K562 (cell line): ENCODE results near the gene GNAT2. TPM values are rescaled to one million over a fixed set of nuclear protein-coding genes. Genes with fewer than 3 reads are reported as not detected.

Experiments
- ATAC-seq: fragments of 200-7000 bp; cut with Tn5 transposase; 3 replicates; pipeline ENCODE4 v1.9.1; 2020; ENCODE audit warnings: moderate library complexity
- BruUV-seq: library from RNA; stranded (reverse); fragments of 400-500 nt; replicated peaks from 2 replicates; lab custom pipeline; 2021; lab: Mats Ljungman, UMichigan
- CTCF ChIA-PET: fragments of 300-600 bp; formaldehyde crosslinking; extraction: SDS; loops from one replicate; lab custom pipeline; 2021; ENCODE audit warnings: low intra/inter-chr PET ratio; lab: Yijun Ruan, JAX
- POLR2A ChIA-PET: fragments of 300-600, 350-650 bp; sonication (Branson Sonifier 250); formaldehyde crosslinking; extraction: SDS; loops from one replicate; lab custom pipeline; 2021; ENCODE audit warnings: antibody characterized with exemption, inconsistent platforms; lab: Yijun Ruan, JAX
- DNase-seq, 4 experiments: peaks; one replicate each; pipeline versions ENCODE4 v3.0.0 to v3.0.0-alpha.2; 2011 to 2018; ENCODE audit warnings: low spot score in 3 of 4, mixed read lengths in 3 of 4; ENCODE audit errors: extremely low read depth in 1 of 4
- FAIRE-seq: peaks from 2 replicates; lab custom pipeline; 2011; peaks lifted over from hg19 to GRCh38; lab: Jason Lieb, UNC
- H2AFZ ChIP-seq: 2 replicates; pipeline ENCODE4 v1.6.0; 2011; ENCODE audit warnings: low read depth, low read length, control low read depth, inconsistent platforms
- H3K27ac ChIP-seq: fragments of 200-600 bp; 3 replicates; pipeline ENCODE4 v1.8.0; 2011; ENCODE audit warnings: low read depth, mild to moderate bottlenecking, control low read depth, inconsistent platforms, low read length, moderate library complexity, mixed read lengths; ENCODE audit errors: extremely low read depth
- H3K27me3 ChIP-seq, 2 experiments: fragments of 300-600 bp in 1 of 2; 2 replicates in 1 of 2; 3 replicates in 1 of 2; pipeline versions ENCODE4 v1.6.0 to v1.8.0; 2011; ENCODE audit warnings: inconsistent platforms in 2 of 2, low read length in 2 of 2, mild to moderate bottlenecking in 1 of 2, mixed read lengths in 1 of 2, moderate library complexity in 1 of 2; ENCODE audit not compliant: control insufficient read depth in 2 of 2, insufficient read depth in 2 of 2
- H3K36me3 ChIP-seq: fragments of 300-600 bp; 3 replicates; pipeline ENCODE4 v1.8.0; 2011; ENCODE audit warnings: mild to moderate bottlenecking, low read length, inconsistent platforms; ENCODE audit not compliant: control insufficient read depth, insufficient read depth
- H3K4me1 ChIP-seq, 2 experiments: fragments of 200-600 bp in 1 of 2; replicated peaks in 1 of 2; 2 replicates in 1 of 2; 3 replicates in 1 of 2; pipeline versions ENCODE4 v1.5.1 to v1.8.0; 2011; ENCODE audit warnings: inconsistent platforms in 2 of 2, low read length in 2 of 2, mild to moderate bottlenecking in 1 of 2, mixed read lengths in 1 of 2, moderate library complexity in 1 of 2; ENCODE audit not compliant: control insufficient read depth in 2 of 2, insufficient read depth in 2 of 2
- H3K4me2 ChIP-seq: 2 replicates; pipeline ENCODE4 v1.6.1; 2011; ENCODE audit warnings: low read length, control low read depth, inconsistent platforms, mixed read lengths; ENCODE audit not compliant: insufficient read depth
- H3K4me3 ChIP-seq: fragments of 200-600 bp; sonication (generic), shearing (Covaris generic); 2 replicates; pipeline ENCODE4 v1.5.1; 2016; ENCODE audit warnings: control low read depth, inconsistent platforms
- H3K79me2 ChIP-seq: fragments of 200-600 bp; 3 replicates; pipeline ENCODE4 v1.8.0; 2011; ENCODE audit warnings: low read length, inconsistent platforms; ENCODE audit not compliant: control insufficient read depth, insufficient read depth
- H3K9ac ChIP-seq, 2 experiments: 2 replicates each; pipeline versions ENCODE4 v1.6.0 to v1.6.1; 2011; ENCODE audit warnings: low read depth in 2 of 2, low read length in 2 of 2, control low read depth in 1 of 2, inconsistent platforms in 1 of 2, mild to moderate bottlenecking in 1 of 2, mixed read lengths in 1 of 2; ENCODE audit not compliant: insufficient read depth in 1 of 2
- H3K9me1 ChIP-seq: one replicate; pipeline ENCODE4 v1.6.0; 2011; ENCODE audit warnings: inconsistent platforms, mild to moderate bottlenecking, low read length, moderate library complexity; ENCODE audit not compliant: control insufficient read depth, insufficient read depth
- H3K9me3 ChIP-seq: replicated peaks from 2 replicates; pipeline ENCODE4 v1.5.1; 2011; ENCODE audit warnings: low read depth, low read length, inconsistent platforms; ENCODE audit not compliant: control insufficient read depth, insufficient read depth
- H4K20me1 ChIP-seq: replicated peaks from 2 replicates; pipeline ENCODE4 v1.6.1; 2011; ENCODE audit warnings: low read length, inconsistent platforms, mixed read lengths; ENCODE audit not compliant: control insufficient read depth, insufficient read depth
- KHSRP ChIP-seq: fragments of 450-650 bp; IDR thresholded peaks from 2 replicates; pipeline ENCODE4 v1.6.1; 2017
- MAFK ChIP-seq: IDR thresholded peaks from 2 replicates; pipeline ENCODE4 v1.6.1; 2011; ENCODE audit warnings: low read length, improper control_type of control experiment
- MED1 ChIP-seq: sonication (generic); formaldehyde crosslinking; IDR thresholded peaks from 2 replicates; pipeline ENCODE4 v1.8.1; 2023; ENCODE audit warnings: missing genetic modification reagents, borderline replicate concordance
- NR2C1 ChIP-seq, 2 experiments: fragments of 450-650 bp; IDR thresholded peaks; 2 replicates each; pipeline ENCODE4 v1.6.1; 2017; ENCODE audit warnings: mild to moderate bottlenecking in 2 of 2, antibody characterized with exemption in 1 of 2, inconsistent platforms in 1 of 2, missing compliant biosample characterization in 1 of 2, missing genetic modification characterization in 1 of 2
- PCBP2 ChIP-seq: fragments of 200-400 bp; formaldehyde crosslinking; IDR thresholded peaks from 2 replicates; pipeline ENCODE4 v1.6.1; 2018; ENCODE audit warnings: low read length, low read depth, mild to moderate bottlenecking, moderate library complexity; ENCODE audit not compliant: poor library complexity, severe bottlenecking
- POLR3G ChIP-seq: IDR thresholded peaks from 2 replicates; pipeline ENCODE4 v1.6.1; 2011; ENCODE audit not compliant: insufficient read length, insufficient replicate concordance; ENCODE audit errors: extremely low read depth
- SIRT6 ChIP-seq: IDR thresholded peaks from one replicate; pipeline ENCODE4 v1.6.1; 2012; ENCODE audit warnings: low read depth, mild to moderate bottlenecking, control low read depth, inconsistent platforms, low read length, moderate library complexity
- SMAD3 ChIP-seq: fragments of 450-650 bp; formaldehyde crosslinking; conservative IDR thresholded peaks from 2 replicates; pipeline ENCODE4 v1.4.0; 2020; ENCODE audit warnings: mild to moderate bottlenecking
- SPI1 ChIP-seq: IDR thresholded peaks from 2 replicates; pipeline ENCODE4 v1.6.1; 2011; ENCODE audit warnings: low read depth, low read length, control low read depth, borderline replicate concordance
- SREBF1 ChIP-seq: fragments of 150-350 bp; IDR thresholded peaks from 2 replicates; pipeline ENCODE4 v1.6.1; 2014; ENCODE audit warnings: antibody characterized with exemption, low read depth, low read length, borderline replicate concordance
- ZNF75A ChIP-seq: fragments of 450-650 bp; formaldehyde crosslinking; IDR thresholded peaks from 2 replicates; pipeline ENCODE4 v1.4.0; 2020; ENCODE audit warnings: mild to moderate bottlenecking
- WGBS: fragments of 100-300 bp; shearing (Covaris generic); methylation state at CpG from one replicate; pipeline ENCODE4 v1.1.6; 2016; ENCODE audit warnings: low coverage, mixed read lengths; ENCODE audit not compliant: insufficient coverage; ENCODE audit errors: missing lambda C conversion rate; 5-methylcytosine and 5-hydroxymethylcytosine counted together
- in situ Hi-C: fragments of 300-500 bp; cut with MboI; formaldehyde crosslinking; loops from 4 replicates; pipeline ENCODE4 v1.15.0; 2018; ENCODE audit warnings: inconsistent platforms, mixed read lengths
- intact Hi-C: fragments of 100-400 bp; cut with micrococcal nuclease; formaldehyde crosslinking; loops from 2 replicates; pipeline ENCODE4 v1.14.2; 2022
- polyA plus RNA-seq, 8 experiments: library from polyadenylated mRNA; depleted of rRNA in 4 of 8; stranded (reverse) in 5 of 8; unstranded in 3 of 8; fragments of >200 nt; fragmentation: Nextera tagmentation in 2 of 8; fragmentation: Illumina TruSeq in 1 of 8; extraction: Ambion mirVana in 2 of 8; extraction: Trizol in 1 of 8; gene quantifications; 2 replicates each; pipeline versions ENCODE4 v1.2.1 to v1.2.3, GENCODE V29; 2011 to 2014; ENCODE audit warnings: inconsistent platforms in 1 of 8, missing spikeins in 1 of 8
- total RNA-seq, 7 experiments: library from RNA; depleted of rRNA in 6 of 7; stranded (reverse); fragments of >200 nt in 6 of 7; fragmentation: Illumina TruSeq in 2 of 7; extraction: Trizol in 2 of 7; gene quantifications; 2 replicates each; pipeline versions ENCODE4 v1.2.1 to v1.2.3, GENCODE V29; 2011 to 2021; ENCODE audit warnings: low replicate concordance in 1 of 7
- TF ChIP-seq, protein P1 (sequence below): fragments of 250-450 bp; sonication (Bioruptor Pico); IDR thresholded peaks from 2 replicates; pipeline ENCODE4 v1.4.0; 2020
- TF ChIP-seq, protein P2 (sequence below): sonication (generic); formaldehyde crosslinking; IDR thresholded peaks from 2 replicates; pipeline ENCODE4 v1.9.0; 2022; ENCODE audit warnings: mild to moderate bottlenecking, missing genetic modification reagents

The GNAT2 gene
- total and polyA plus RNA-seq, 9 of the 15 experiments (the other 6 are each of a cell fraction or from before 2014, with no cell fraction given): 0.06 to 0.52 (median 0.24) TPM; not detected in 1

DNA sequence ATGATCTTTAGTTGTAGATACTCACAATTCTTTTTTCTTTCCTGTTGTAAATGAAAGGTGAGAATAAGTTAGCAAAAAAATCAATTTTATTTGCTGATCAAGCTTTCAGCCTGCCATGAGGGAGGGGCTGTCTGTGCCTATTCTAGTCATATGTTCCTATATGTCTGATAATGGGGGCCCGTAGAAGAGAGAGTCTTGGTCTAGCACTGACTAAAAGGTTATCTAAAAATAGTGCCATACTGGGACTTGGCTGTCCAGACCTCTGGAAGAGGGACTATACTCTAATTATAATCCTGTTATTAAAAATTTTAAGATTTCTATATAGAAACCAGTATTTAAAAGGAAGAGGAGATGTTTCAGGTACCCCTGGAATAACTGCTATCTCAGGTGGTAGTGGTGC lies 52.4 kb downstream of the GNAT2 start:
- in situ Hi-C loops: no loop called here
- no peak overlapping the region for H3K9ac ChIP-seq
- no peaks in the 10 kb centered on the region for H3K9me1 ChIP-seq
- CTCF ChIA-PET: interaction anchor here (0.6 kb wide), 1 partner anchor 52 kb away, joined by 4 read pairs; no protein-coding TSS in a partner anchor
- BruUV-seq: no TSS peak
- H4K20me1 ChIP-seq: peaks cover 17% of the 10 kb centered on the region; the same call in 1 of the 2 replicates
- FAIRE-seq (no peak), DNase-seq (no peak), ATAC-seq (no peak)
- H2AFZ ChIP-seq: no peak overlapping the region
- WGBS: 24% methylated on average over 1 of the region's 1 CpG
- no peaks in the 10 kb centered on the region for H3K27me3 ChIP-seq
- no peaks in the 10 kb centered on the region for H3K9me3 ChIP-seq
- H3K4me3 ChIP-seq: no peak overlapping the region
- POLR2A ChIA-PET: no interaction called here
- H3K27ac ChIP-seq: no peak overlapping the region
- peaks cover 92% of the 10 kb centered on the region for H3K79me2 ChIP-seq
- peaks cover 4 to 7% of the 10 kb centered on the region in 2 experiments for H3K4me1 ChIP-seq
- no peak overlapping the region for H3K4me2 ChIP-seq
- no peaks in the 10 kb centered on the region for H3K36me3 ChIP-seq
- intact Hi-C loops: no loop called here
- TF ChIP-seq, protein P1, sequence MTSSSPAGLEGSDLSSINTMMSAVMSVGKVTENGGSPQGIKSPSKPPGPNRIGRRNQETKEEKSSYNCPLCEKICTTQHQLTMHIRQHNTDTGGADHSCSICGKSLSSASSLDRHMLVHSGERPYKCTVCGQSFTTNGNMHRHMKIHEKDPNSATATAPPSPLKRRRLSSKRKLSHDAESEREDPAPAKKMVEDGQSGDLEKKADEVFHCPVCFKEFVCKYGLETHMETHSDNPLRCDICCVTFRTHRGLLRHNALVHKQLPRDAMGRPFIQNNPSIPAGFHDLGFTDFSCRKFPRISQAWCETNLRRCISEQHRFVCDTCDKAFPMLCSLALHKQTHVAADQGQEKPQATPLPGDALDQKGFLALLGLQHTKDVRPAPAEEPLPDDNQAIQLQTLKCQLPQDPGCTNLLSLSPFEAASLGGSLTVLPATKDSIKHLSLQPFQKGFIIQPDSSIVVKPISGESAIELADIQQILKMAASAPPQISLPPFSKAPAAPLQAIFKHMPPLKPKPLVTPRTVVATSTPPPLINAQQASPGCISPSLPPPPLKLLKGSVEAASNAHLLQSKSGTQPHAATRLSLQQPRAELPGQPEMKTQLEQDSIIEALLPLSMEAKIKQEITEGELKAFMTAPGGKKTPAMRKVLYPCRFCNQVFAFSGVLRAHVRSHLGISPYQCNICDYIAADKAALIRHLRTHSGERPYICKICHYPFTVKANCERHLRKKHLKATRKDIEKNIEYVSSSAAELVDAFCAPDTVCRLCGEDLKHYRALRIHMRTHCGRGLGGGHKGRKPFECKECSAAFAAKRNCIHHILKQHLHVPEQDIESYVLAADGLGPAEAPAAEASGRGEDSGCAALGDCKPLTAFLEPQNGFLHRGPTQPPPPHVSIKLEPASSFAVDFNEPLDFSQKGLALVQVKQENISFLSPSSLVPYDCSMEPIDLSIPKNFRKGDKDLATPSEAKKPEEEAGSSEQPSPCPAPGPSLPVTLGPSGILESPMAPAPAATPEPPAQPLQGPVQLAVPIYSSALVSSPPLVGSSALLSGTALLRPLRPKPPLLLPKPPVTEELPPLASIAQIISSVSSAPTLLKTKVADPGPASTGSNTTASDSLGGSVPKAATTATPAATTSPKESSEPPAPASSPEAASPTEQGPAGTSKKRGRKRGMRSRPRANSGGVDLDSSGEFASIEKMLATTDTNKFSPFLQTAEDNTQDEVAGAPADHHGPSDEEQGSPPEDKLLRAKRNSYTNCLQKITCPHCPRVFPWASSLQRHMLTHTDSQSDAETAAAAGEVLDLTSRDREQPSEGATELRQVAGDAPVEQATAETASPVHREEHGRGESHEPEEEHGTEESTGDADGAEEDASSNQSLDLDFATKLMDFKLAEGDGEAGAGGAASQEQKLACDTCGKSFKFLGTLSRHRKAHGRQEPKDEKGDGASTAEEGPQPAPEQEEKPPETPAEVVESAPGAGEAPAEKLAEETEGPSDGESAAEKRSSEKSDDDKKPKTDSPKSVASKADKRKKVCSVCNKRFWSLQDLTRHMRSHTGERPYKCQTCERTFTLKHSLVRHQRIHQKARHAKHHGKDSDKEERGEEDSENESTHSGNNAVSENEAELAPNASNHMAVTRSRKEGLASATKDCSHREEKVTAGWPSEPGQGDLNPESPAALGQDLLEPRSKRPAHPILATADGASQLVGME (CRISPR knock-in tag): no peak
- no peak for TF ChIP-seq SIRT6
- no peak for TF ChIP-seq KHSRP
- no peak for TF ChIP-seq NR2C1 (IDR thresholded peaks at IDR 0.05)
- TF ChIP-seq NR2C1 (tag; IDR thresholded peaks at IDR 0.05): no peak
- no peak for TF ChIP-seq MED1
- no peak for TF ChIP-seq MAFK
- no peak for TF ChIP-seq SPI1
- no peak for TF ChIP-seq POLR3G
- no peak for TF ChIP-seq SMAD3 (CRISPR knock-in tag)
- no peak for TF ChIP-seq SREBF1
- TF ChIP-seq, protein P2, sequence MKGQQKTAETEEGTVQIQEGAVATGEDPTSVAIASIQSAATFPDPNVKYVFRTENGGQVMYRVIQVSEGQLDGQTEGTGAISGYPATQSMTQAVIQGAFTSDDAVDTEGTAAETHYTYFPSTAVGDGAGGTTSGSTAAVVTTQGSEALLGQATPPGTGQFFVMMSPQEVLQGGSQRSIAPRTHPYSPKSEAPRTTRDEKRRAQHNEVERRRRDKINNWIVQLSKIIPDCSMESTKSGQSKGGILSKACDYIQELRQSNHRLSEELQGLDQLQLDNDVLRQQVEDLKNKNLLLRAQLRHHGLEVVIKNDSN (CRISPR knock-in tag): no peak
- TF ChIP-seq ZNF75A: no peak
- TF ChIP-seq PCBP2: no peak
